GM12873 (cell line): ENCODE data around the gene TRAPPC12.

Source experiments
- TF ChIP-seq, protein P1 (sequence below): IDR thresholded peaks from 2 replicates; pipeline ENCODE4 v1.5.1; 2012; ENCODE audit warnings: low read depth, mild to moderate bottlenecking, moderate library complexity, low read length, control low read depth; ENCODE audit not compliant: insufficient read depth; ENCODE audit errors: missing control alignments

Gene TRAPPC12

DNA sequence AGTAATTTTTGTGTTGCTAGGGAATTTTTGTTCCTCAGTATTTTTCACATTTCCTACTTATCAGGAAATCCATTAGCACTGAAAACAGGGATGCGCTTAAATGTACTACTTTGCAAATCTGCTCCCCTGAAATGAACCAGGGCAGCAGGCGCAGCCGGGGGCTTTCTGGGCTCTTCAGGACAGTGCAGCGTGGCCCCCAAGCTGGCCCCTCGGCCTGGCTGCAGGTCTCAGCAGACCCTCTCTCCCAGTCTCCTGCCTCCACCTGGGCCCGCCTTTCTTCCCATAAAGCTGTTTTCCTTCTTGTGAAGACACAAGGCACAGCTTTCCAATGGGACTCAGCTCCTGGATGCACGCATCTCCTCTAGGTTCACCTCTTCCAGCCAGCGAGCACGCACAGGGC lies 37.2 kb upstream of the TRAPPC12 start:
- TF ChIP-seq, protein P1, sequence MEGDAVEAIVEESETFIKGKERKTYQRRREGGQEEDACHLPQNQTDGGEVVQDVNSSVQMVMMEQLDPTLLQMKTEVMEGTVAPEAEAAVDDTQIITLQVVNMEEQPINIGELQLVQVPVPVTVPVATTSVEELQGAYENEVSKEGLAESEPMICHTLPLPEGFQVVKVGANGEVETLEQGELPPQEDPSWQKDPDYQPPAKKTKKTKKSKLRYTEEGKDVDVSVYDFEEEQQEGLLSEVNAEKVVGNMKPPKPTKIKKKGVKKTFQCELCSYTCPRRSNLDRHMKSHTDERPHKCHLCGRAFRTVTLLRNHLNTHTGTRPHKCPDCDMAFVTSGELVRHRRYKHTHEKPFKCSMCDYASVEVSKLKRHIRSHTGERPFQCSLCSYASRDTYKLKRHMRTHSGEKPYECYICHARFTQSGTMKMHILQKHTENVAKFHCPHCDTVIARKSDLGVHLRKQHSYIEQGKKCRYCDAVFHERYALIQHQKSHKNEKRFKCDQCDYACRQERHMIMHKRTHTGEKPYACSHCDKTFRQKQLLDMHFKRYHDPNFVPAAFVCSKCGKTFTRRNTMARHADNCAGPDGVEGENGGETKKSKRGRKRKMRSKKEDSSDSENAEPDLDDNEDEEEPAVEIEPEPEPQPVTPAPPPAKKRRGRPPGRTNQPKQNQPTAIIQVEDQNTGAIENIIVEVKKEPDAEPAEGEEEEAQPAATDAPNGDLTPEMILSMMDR = no peak

DNA sequence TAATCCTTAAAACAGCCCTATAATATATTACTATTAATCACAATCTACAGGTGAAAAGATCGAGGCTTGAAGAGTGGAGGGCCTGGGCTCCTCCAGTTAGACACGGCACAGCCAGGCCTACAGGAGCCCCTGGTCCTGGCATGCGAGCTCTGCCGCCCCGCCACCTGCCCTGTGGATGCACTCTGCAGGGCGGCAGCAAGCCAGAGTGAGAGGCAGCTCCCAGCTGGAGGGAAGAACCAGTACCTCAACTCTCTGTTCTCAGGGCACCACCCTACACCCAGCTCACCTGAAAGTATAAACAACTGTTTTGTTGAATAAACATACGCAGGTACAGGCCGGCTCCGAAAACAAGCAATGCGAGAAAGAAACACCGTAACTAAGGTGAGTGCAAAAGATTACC lies 36.5 kb upstream of the TRAPPC12 start:
- TF ChIP-seq, protein P1 = no peak

DNA sequence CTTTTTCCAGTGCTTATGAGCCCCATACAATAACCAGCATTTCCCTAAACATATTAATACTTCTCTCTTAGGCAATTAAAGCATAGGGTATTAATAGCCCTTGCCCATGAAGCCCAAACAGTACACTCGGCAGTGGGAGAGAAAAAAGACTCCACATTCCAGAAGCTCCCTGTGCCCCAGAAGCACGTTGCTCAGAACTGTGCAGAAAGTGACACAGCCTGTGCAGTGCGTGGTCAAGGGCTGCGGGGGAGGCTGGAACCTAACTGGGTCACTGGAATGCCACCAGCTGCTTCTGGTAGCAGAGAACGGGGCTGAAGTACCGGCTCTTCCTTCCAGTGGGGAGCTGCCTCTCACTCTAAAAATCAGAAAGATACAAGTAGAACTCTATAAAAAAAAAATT lies 34.6 kb upstream of the TRAPPC12 start:
- TF ChIP-seq, protein P1 = no peak

DNA sequence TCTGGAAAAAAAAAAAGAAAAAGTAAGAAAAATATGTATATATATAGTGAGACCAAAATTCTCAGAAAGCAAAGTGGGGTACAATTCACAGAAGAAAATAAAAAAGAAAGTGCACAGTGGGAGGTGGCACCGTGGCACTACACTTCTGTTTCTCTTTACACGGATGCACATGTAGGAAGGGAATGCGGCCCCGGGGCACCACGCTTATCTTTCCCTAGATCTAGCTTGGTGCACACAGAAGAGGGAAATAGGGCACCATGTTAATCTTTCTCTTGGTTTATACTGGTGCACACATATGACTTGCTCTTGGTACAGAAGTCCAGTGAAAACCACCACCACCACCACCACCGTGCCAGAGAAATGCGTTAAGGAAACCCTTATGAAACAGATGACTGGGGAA lies 33.9 kb upstream of the TRAPPC12 start:
- TF ChIP-seq, protein P1 = no peak

DNA sequence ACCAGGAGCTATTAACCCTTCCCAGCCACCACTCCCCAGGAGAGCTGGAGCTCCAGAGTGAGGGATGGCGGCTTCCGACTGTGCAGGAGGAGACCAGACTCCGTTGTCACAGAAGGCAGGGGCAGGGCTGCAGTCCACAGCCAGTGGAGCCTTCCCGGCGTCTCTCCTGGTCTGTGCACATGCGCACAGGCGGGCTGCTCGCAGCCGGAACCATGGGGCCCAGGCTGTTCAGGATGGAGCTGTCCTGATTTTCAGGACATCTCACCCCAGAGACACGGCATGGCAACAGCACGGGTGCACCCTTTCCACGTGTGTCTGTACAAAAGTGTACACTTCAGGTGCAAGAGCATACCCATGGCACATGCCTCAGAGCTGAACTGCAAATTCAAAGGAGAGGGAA lies 30.7 kb upstream of the TRAPPC12 start:
- TF ChIP-seq, protein P1 = no peak

DNA sequence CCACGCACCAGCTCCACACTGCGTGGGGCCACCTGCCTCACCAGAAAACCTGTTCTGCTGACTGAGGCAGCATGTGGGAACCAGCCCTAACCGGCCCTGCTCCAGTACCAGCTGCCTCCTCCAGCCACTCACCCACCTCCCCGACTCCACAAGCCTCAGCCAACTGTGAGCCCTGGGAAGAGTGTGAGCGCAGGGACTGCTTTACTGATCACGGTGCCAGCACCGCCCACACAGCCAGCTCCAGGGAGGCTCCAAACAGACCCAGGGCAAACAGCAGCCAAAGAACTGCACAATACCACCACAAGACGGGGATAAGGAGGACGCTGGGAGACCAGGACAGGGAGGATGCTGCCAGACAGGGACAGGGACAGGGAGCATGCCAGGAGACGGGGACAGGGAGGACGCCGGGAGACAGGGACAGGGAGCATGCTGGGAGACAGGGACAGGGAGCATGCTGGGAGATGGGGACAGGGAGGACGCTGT lies 30.2 kb upstream of the TRAPPC12 start:
- TF ChIP-seq, protein P1 = no peak

DNA sequence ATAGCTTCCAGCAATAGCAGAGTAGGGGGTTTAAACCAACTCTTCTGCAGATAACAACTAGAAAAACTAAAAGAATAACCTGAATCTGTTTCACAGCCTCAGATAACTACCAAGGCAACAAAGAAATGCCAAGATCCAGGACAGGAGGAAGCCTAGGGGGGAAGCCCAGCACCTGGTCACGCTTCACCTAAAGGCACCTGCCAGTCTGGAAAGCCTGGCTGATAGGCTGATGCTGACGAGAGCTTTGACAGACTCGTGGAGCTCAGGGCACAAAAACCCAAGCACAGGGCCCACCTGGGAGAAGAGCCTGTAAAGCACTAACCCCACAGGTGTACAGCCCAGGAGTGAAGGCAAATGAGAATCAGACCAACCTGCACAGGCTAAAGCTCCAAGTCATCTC lies 24.5 kb upstream of the TRAPPC12 start:
- TF ChIP-seq, protein P1 = no peak
